HG02623 (cell line): ENCODE measurements around the gene FAM174A.
"Not testable (repeated sequence)": the region's sequence is repeated elsewhere in the genome, so short reads cannot be mapped to it uniquely, and the experiment has no call there.

Experiments used
- ATAC-seq: cut with Tn5 transposase; IDR thresholded peaks from one replicate; pipeline ENCODE4 v1.9.1; 2021; ENCODE audit warnings: moderate library complexity; ENCODE audit not compliant: unreplicated experiment

The FAM174A gene

DNA sequence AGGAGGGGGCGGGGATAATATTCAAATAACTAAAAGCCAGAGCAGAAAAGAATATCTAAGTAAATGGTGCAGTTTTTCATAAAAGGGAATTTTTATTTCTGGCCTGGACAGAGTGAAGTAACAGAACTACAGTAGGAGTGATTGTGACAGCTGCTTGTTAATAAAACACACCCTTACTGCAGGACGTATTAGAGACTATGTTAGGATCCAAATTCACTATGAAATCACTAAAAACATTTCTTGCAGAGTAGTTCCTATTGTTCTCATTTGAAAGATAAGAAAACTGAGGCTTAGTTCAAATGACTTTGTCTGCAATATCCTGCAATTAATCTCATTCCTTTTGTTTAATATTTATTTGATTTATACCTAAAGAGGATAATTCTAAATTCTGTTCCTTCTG is 39.5 kb downstream of the FAM174A start:
- no peak for ATAC-seq

DNA sequence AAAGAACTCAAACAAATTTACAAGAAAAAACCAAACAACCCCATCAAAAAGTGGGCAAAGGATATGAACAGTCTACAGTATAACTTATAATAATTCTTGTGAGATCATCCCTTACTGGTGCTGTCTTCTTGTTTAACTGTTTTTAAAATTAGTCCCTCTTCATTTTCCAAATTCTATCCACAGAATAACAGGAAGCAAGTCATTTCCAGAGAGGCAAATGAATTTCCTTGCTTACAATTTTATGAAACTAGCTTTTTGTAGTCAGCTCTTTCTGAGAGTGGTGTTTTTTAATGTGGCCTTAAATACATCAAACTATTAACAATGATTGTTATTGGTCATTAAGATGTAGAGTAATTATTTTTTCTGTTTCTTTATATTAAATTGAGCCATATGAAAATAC is 40.6 kb downstream of the FAM174A start:
- no peak for ATAC-seq

DNA sequence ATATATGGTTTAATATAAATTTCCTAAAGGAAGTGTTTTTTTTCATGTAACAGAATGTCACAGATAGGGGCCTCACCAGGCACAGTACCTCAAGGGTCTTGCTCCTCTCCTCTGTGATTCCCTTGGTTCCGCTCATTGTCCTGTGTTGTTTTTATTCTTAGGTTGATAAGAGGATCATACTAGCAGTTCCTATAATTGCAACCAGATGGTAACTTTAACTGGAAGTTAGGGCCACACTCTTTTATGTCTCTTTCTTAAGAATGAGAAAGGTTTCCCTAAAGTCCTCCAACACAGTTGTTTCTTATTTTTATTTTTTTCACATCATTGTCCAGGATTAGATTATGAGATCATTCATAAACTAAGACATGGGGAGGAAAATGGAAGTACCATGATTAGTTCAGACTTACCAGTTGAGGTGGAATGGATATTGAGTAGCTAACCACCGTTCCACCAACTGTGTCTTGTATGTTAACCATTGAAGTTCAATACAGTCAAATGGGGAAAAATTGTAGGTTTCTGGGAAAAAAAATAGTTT is 41.1 kb downstream of the FAM174A start:
- no peak for ATAC-seq

DNA sequence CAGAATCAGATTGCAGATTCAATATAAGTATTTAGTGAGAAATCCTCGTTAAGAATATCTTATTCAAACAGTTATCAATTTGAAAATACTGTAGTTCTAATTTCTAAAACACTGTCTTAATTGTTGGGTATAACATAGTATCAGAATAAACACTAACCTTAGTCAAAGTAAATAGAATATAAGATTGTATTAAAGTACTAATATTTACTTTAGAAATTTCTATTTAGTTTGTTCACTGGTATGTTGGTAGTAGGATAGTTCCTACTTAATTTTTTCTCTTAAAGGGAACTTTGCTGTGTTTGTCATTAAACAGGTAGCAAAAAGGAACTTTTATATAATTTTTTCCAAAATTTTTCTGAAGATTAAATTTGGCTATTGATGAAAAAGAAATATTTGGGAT is 42.3 kb downstream of the FAM174A start:
- ATAC-seq, result no peak

DNA sequence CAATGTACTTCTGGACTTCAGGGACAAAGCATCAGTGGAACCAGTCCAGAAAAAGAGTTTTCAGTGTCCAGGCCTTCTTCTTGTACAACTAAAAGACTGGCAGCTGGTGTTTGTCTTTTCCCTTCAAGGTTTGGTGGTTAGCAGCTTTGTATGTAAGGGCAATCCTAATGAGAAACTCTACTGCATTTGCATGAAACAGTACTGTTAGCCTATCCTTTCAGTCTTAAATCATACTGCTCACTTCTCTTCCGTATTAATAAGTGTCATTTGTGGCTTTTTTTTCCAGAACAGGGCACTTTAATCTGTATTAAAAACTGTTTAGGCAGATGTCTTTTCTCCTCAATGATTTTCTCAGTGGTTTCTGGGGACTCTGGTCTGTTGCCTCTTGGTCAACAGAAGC is 48.9 kb downstream of the FAM174A start:
- peak; percentile 89 for ATAC-seq

DNA sequence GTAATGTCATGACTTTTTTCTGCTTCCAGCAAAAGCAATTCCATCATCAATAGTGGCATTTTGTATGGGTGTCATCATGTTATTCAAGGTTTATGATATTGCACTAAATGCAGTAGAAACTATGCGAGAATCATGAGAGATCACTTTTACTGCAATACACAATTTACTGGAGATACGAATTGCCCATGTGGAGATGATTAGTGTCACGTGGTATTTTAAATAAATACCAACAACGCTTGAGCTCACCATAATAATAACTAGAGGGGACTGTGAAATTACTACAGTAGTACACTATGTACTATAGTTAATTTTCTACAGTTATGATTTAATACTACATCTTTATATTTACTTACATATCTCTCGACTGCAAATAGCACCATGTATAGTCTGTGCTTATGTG is 49.7 kb downstream of the FAM174A start:
- ATAC-seq, result no peak

DNA sequence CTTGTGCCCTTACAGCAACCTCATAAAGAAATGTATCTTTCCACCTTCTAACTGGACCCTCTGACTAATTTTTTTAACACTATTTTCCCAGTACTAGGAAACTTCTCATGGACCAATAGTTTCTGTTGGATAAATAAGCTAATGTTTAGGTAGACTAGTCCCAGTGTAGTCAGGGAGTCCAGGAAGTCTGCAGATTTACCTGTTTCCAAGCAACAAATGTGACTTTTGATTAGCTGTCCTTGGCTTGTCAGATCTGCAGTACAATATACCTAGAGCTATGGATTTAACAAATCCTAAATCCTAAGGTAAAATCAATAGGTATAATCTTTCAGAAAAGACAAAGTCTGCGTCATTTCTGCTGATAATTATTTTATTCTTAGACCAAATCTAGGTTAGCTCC is 55.7 kb downstream of the FAM174A start:
- no peak for ATAC-seq

DNA sequence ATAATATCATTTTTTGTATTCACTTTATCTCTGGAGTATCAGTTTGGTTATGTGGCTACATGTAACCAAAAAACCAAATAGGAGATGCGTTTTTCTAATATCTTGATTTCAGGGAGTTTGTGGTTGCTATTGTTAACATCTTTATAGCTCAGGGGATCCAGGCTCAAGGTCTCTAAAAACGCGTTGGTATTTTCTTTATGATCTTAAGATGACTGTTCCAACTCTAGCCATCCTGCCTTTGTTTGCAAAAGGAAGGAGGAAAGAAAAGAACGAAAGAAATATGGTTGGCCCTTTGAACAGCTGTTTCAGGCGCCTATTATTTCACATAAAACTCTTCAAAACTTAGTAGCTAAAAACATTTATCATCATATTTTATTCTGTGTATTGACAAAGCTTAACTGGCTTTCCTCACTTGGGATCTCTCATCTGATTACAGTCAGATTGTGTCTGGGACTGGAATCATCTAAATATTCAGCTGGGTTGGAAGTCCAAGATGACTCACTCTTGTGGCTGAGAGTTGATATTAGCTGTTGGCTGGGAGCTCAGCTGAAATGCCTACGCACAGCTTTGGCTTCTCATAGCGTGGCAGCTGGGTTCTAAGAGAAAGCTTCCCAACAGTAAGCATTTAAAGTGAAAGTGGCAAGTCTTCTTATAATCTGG is 60.1 kb downstream of the FAM174A start:
- no peak for ATAC-seq

DNA sequence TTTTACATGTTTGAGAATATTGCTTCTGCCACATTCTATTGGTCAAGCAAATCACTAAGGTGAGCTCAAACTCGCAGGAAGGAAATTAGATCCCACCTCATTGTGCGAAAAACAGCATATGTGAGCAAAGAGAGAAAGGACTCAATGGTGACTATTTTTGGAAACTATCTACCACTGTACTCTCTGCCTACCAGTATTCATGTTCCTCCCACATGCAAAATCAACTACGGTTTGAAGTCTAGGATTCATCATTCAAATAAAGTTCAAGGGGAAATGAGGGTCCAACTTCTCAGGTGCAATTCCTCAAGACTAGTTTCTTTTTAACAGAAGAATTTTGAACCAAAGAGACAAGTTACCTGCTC is 60.6 kb downstream of the FAM174A start:
- no peak for ATAC-seq

DNA sequence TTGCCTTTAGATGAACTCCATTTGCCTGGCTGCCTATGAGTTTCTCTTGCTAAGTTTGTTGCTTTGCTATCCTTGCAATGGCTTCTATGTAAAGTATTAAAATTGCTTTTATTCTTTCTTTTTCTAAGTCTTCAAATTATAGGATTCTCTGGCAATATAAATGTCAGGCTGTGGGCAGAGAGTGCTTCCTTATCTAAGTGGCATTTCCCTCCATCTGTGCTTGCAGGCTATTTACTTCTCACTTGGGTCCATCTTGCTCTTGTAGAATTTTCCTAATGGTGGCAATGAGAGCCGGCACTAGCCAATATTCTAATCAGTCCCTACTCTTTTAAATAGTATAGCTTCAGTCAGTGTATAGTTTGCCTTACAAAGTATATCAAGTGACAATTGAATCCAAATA is 63.3 kb downstream of the FAM174A start:
- ATAC-seq, result no peak

DNA sequence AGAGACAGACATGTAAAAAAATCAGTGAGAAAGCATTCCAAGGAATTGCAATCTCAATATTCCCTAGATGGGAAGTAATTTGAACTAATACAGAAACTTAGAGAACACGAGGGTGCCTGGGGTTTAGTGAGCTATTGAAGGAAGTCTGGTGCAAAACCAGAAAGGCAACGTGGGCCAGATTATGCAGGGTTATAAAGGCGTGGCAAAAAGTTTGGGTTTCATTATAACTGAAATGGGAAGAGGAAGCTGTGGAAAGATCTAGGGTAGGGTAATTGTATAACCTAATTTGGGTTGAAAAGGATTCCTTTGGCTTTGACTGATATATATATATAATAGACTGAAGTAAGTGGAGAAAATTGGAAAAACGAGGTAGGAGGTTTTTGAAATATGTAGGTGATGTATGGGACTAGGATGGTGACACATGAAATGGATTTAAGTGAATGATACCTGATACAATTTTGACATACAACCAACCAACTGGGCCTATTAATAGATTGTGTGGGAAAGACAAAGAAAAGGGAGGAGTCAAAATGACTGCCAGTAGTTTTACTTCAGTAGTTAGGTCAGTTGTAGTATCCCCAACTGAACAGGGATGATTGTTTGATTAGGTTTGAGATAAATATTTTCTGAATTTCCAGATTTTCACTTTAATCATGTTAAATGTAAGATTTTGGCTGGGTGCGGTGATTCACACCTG is 65.3 kb downstream of the FAM174A start:
- ATAC-seq, result no peak

DNA sequence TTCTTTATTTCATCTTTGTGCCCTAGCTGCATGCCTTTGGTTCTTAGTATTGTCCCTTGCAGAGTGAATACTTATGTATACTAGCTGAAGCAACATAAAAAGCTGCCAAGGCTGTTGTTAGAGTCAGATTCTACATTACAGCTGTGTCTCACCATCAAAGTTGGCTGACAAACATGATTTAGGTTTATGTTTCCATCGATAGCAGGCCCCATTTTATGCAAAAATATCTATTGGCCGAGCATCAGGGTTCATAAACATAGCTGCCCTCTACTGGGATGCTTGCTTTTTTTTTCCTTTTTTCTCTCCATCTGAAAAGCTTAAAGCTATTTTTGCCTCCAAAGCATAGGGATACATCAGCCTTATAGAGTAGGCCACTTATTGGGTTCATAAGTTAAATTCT is 68.0 kb downstream of the FAM174A start:
- no peak for ATAC-seq

DNA sequence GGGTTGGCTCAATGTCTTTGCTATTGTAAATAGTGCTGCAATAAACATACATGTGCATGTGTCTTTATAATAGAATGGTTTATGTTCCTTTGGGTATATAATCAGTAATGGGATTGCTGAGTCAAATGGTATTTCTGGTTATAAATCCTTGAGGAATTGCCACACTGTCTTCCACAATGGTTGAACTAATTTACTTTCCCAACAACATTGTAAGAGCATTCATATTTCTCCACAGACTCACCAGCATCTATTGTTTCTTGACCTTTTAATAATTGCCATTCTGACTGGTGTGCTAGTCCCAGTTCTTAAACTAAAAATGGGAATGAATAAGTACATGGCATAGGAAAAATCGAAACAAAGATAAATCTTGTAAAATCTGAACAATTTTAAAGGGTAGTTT is 68.8 kb downstream of the FAM174A start:
- ATAC-seq, result not testable (repeated sequence)

DNA sequence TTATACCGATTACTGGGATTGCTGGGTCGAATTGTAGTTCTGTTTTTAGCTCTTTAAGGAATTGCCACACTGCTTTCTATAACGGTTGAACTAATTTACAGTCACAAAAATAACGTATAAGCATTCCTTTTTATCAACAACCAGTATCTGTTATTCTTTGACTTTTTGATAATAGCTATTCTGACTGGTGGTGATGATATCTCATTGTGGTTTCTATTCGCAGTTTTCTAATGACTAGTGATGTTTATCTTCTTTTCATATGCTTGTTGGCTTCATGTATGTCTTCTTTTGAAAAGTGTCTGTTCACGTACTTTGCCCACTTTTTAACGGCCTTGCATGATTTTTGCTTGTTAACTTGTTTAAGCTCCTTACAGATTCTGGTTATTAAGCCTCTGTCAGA is 74.4 kb downstream of the FAM174A start:
- no peak for ATAC-seq

DNA sequence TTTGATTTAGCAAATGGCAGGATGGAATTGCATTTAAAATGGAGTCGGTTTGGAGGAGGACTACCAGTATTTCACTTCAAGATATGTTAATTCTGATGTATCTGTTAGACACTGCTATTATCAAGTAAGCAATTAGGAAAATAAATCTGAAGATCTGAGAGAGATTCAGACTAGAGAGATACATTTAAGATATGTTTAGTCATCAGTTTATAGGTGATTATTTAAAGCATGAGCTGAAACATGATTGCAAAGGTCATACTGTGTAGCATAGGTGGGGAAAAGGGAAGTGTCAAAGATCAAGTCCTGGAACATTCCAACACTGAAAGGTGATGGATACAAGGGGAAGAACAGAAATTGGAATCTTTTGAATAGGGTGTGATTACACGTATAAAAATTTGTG is 79.1 kb downstream of the FAM174A start:
- no peak for ATAC-seq

DNA sequence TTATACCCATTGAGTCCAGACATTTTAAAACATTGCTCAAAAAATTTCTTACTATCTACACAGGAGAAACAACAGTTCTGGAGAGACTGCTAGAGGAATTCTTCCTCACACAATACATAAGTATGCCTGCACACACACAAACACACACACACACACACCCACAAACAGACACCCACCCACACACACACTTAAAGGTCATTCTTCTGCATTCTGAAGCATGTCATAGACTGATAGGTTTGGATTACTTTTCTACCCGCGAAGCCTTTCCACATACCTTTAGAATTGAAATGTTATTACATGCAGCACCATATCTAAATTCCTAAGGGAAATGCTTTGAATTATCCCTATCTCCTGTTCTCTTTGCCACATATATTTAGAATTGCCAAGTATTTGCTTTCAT is 80.2 kb downstream of the FAM174A start:
- no peak for ATAC-seq

DNA sequence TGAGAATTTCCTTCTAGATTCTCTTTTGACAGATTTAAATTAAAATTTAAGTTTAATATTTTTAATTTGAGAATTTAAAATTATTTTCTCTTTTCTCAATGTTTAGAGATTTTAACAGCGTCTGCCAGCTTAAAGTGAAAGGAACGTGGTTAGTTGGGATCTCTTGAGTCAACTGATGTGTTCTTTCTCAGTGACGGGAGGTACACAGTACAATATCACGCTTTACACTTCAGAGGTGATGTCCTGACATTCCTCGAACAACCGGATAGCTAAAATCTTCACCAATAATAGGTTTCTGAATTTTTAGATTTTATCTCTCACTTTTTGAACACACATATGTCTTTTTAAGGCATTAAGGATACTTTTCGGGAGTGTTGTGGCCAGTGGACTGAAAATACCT is 81.1 kb downstream of the FAM174A start:
- no peak for ATAC-seq

DNA sequence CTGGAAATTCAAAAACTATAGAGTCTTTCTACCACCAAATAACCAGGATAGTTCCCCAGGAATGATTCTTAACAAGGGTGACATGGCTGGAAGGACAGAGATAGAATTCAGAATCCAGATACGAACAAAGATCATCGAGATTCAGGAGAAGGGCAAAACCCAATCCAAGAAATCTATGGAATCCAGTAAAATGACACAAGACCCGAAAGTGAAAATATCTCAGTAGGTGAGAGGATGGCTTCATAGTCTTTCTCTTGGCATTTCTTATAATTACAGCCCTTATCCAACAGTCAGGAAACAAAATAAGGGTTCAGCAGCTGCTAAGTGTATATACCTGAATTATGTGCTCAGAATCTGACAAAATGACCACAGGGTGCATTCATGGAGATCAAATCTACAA is 81.8 kb downstream of the FAM174A start:
- no peak for ATAC-seq

DNA sequence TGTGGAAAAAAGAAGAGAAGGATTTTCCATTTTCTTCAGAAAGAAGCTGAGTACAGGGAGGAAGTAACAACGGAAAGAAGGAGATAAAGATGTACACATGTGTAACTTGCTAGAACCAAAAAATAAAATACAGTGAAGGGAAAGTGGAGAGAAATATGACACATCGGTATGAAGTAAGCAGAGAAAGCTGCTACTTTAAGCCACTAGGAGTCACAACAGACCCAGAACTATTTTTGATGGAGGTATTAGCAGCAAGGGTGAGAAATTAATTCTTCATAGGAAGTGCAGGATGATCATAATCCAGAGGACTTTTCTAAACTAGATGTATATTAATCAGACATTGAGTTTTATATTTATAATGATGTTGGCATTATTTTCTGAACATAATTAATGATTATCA is 88.5 kb downstream of the FAM174A start:
- peak; percentile 89 for ATAC-seq

DNA sequence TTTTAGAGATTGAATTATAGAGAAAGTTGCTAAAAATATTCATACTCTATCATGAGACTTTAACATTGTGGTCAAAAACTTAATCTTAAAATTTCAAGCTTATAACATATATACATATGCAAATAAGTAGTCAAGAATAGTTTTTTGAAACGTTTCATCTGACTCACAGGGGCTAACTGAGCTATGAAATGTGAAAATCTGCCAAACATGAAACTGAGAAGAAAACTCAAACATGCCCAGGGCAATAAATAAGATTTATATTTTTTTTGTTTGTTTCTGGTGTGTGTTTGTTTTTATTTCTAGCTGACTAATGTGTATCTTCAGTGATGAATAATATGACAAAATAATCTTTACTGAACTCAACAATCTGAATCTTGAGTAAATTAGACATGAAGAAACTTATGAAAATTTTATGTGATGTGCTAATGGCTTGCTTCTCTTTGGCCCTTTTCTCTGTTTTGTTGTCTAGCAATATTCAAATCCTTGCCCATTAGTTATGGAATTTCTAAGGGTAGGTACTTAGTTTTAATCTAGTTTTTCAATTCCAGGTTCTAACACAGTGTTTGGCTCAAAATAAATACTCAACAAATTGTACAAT is 99.9 kb downstream of the FAM174A start:
- peak; percentile 73 for ATAC-seq
